DOHH2 (cell line): ENCODE results near the gene GARNL3.

Experiments used
- H3F3A ChIP-seq: fragments of 200-600 bp; sonication (generic), shearing (Covaris generic); 2 replicates; pipeline ENCODE4 v1.6.0; 2016; ENCODE audit warnings: antibody characterized with exemption, mild to moderate bottlenecking; ENCODE audit not compliant: control insufficient read depth, insufficient read depth
- H3K27ac ChIP-seq: fragments of 200-600 bp; sonication (generic); 2 replicates; pipeline ENCODE4 v1.5.1; 2014; ENCODE audit warnings: low read depth, mild to moderate bottlenecking, low read length, moderate library complexity
- H3K27me3 ChIP-seq: fragments of 200-600 bp; sonication (generic); 2 replicates; pipeline ENCODE4 v1.6.1; 2014; ENCODE audit warnings: mild to moderate bottlenecking, low read length, mixed read lengths; ENCODE audit not compliant: control insufficient read depth
- H3K36me3 ChIP-seq: fragments of 200-600 bp; sonication (generic); 2 replicates; pipeline ENCODE4 v1.6.1; 2014; ENCODE audit warnings: mild to moderate bottlenecking, low read length, moderate library complexity, mixed read lengths; ENCODE audit not compliant: control insufficient read depth
- H3K4me1 ChIP-seq: fragments of 200-600 bp; sonication (generic); 2 replicates; pipeline ENCODE4 v1.6.1; 2014; ENCODE audit warnings: mild to moderate bottlenecking, low read length, mixed read lengths; ENCODE audit not compliant: control insufficient read depth
- H3K4me2 ChIP-seq: fragments of 200-600 bp; sonication (generic); 2 replicates; pipeline ENCODE4 v1.6.0; 2014; ENCODE audit warnings: mild to moderate bottlenecking, low read length, moderate library complexity
- H3K4me3 ChIP-seq: fragments of 200-600 bp; sonication (generic); 2 replicates; pipeline ENCODE4 v1.5.1; 2014; ENCODE audit warnings: mild to moderate bottlenecking, low read length, mixed read lengths
- H3K79me2 ChIP-seq: fragments of 200-600 bp; sonication (generic); 2 replicates; pipeline ENCODE4 v1.6.1; 2014; ENCODE audit warnings: mild to moderate bottlenecking, low read length, mixed read lengths; ENCODE audit not compliant: control insufficient read depth
- H3K9me2 ChIP-seq: fragments of 200-600 bp; sonication (generic); replicated peaks from 2 replicates; pipeline ENCODE4 v1.6.1; 2014; ENCODE audit warnings: mild to moderate bottlenecking, low read length, mixed read lengths; ENCODE audit not compliant: control insufficient read depth
- H3K9me3 ChIP-seq: fragments of 200-600 bp; sonication (generic); 2 replicates; pipeline ENCODE4 v1.6.1; 2014; ENCODE audit warnings: antibody characterized with exemption, low read length, mixed read lengths; ENCODE audit not compliant: control insufficient read depth, insufficient read depth
- H4K20me1 ChIP-seq: fragments of 200-600 bp; sonication (generic); 2 replicates; pipeline ENCODE4 v1.6.0; 2014; ENCODE audit warnings: low read depth, mild to moderate bottlenecking, antibody characterized with exemption, low read length, moderate library complexity; ENCODE audit not compliant: control insufficient read depth, insufficient read depth
- CTCF ChIP-seq: fragments of 200-600 bp; sonication (generic); IDR thresholded peaks from one replicate; pipeline ENCODE4 v1.5.1; 2014; ENCODE audit warnings: antibody characterized with exemption, mild to moderate bottlenecking, low read depth, low read length; ENCODE audit not compliant: poor library complexity, severe bottlenecking
- EZH2phosphoT487 ChIP-seq: fragments of 200-600 bp; sonication (generic); IDR thresholded peaks from 2 replicates; pipeline ENCODE4 v1.6.1; 2017; ENCODE audit warnings: borderline replicate concordance, mild to moderate bottlenecking, antibody characterized with exemption, low read length, moderate library complexity, mixed read lengths

GARNL3 gene

GRCh38 chr9:127290561-127291065, 26.0 kb downstream of the GARNL3 start:
- Histone ChIP-seq H3K27ac (no peak overlapping the region), H3K79me2 (no peaks in the 10 kb centered on the region), H3K27me3 (peaks cover 10% of the 10 kb centered on the region; the same call in 1 of the 2 replicates), H4K20me1 (no peaks in the 10 kb centered on the region), H3K4me2 (no peak overlapping the region), H3K36me3 (no peaks in the 10 kb centered on the region), H3K4me3 (no peak overlapping the region), H3K9me3 (no peaks in the 10 kb centered on the region), H3F3A (no peaks in the 10 kb centered on the region), H3K9me2 (no peaks in the 10 kb centered on the region), H3K4me1 (no peaks in the 10 kb centered on the region)
- no peak for TF ChIP-seq CTCF
- TF ChIP-seq EZH2phosphoT487: no peak

GRCh38 chr9:127291246-127291778, 26.7 kb downstream of the GARNL3 start:
- Histone ChIP-seq H3K79me2 (no peaks in the 10 kb centered on the region), H4K20me1 (no peaks in the 10 kb centered on the region), H3F3A (no peaks in the 10 kb centered on the region), H3K4me2 (no peak overlapping the region), H3K27me3 (peaks cover 6% of the 10 kb centered on the region; the same call in 1 of the 2 replicates), H3K36me3 (no peaks in the 10 kb centered on the region), H3K4me3 (no peak overlapping the region), H3K9me2 (no peaks in the 10 kb centered on the region), H3K9me3 (no peaks in the 10 kb centered on the region), H3K4me1 (no peaks in the 10 kb centered on the region), H3K27ac (no peak overlapping the region)
- no peak for TF ChIP-seq CTCF
- no peak for TF ChIP-seq EZH2phosphoT487

- Histone ChIP-seq H3K4me2 (no peak overlapping the region), H3K36me3 (no peaks in the 10 kb centered on the region), H4K20me1 (no peaks in the 10 kb centered on the region), H3K27me3 (0 out of 2 replicates have a peak, but pooled peaks cover 2% of the 10 kb centered on the region), H3K4me3 (no peak overlapping the region), H3K9me2 (no peaks in the 10 kb centered on the region), H3K27ac (no peak overlapping the region), H3K79me2 (no peaks in the 10 kb centered on the region), H3F3A (no peaks in the 10 kb centered on the region), H3K4me1 (no peaks in the 10 kb centered on the region), H3K9me3 (no peaks in the 10 kb centered on the region)
- TF ChIP-seq EZH2phosphoT487 (no peak), CTCF (no peak)
Measured at GRCh38 chr9:127292415-127292814, 27.8 kb downstream of the GARNL3 start.
